ENCODE results near the gene NUP214. TPM values are rescaled to one million over a fixed set of nuclear protein-coding genes. Genes with fewer than 3 reads are reported as not detected.

The NUP214 gene
- total and polyA plus RNA-seq, 2 of the 8 experiments (the other 6 are each of a cell fraction or from before 2014, with no cell fraction given) = 28.6 to 50.2 TPM

GRCh38 chr9:131121346-131121745 lies 4.0 kb upstream of the NUP214 start (continued):
- TF ChIP-seq PHF8 (conservative IDR thresholded peaks at IDR 0.05; ENCODE audit: low read depth, low read length) (no peak), TBP (IDR thresholded peaks at IDR 0.05; ENCODE audit: low read depth, low read length) (no peak), SRF (IDR thresholded peaks at IDR 0.05; ENCODE audit: low read depth, low read length) (no peak), TAF1 (IDR thresholded peaks at IDR 0.05; ENCODE audit: low read depth, low read length) (no peak)

All from H1 (cell line).